Measurements from ENCODE around the gene TEAD2. TPM values are rescaled to one million over a fixed set of nuclear protein-coding genes. Genes with fewer than 3 reads are reported as not detected.

Gene TEAD2
- total and polyA plus RNA-seq, 9 of the 15 experiments (the other 6 are each of a cell fraction or from before 2014, with no cell fraction given): 1.6 to 27.0 (median 13.9) TPM

- no peak for TF ChIP-seq KDM5B (IDR thresholded peaks at IDR 0.05; ENCODE audit: insufficient replicate concordance, low read depth, low read length)
- TF ChIP-seq TFAM (CRISPR knock-in tag; conservative IDR thresholded peaks at IDR 0.05): no peak
- TF ChIP-seq RB1 (IDR thresholded peaks at IDR 0.05; ENCODE audit: low read depth): no peak; the same call in 1 of the 2 replicates
- no peak for TF ChIP-seq KDM2B (CRISPR knock-in tag; IDR thresholded peaks at IDR 0.05)
- TF ChIP-seq ZNF121 (CRISPR knock-in tag; conservative IDR thresholded peaks at IDR 0.05): no peak
- TF ChIP-seq BRF2 (IDR thresholded peaks at IDR 0.05; ENCODE audit: borderline replicate concordance, insufficient read depth, insufficient read length): no peak
- no peak for TF ChIP-seq U2AF1 (optimal IDR thresholded peaks at IDR 0.05; ENCODE audit: low read depth, low read length)
- TF ChIP-seq ZNF583 (CRISPR knock-in tag; IDR thresholded peaks at IDR 0.05): no peak
- no peak for TF ChIP-seq CXXC5 (CRISPR knock-in tag; IDR thresholded peaks at IDR 0.05)
- 0 out of 2 replicates have a peak, but pooled peaks have one; percentile 38 for TF ChIP-seq ZNF592 (IDR thresholded peaks at IDR 0.05)
- TF ChIP-seq SMARCB1 (IDR thresholded peaks at IDR 0.05; ENCODE audit: insufficient read length, low read depth): no peak
- TF ChIP-seq ASH1L (IDR thresholded peaks at IDR 0.05; ENCODE audit: borderline replicate concordance, low read depth, partially characterized antibody): no peak
- no peak for TF ChIP-seq IRF2 (CRISPR knock-in tag; IDR thresholded peaks at IDR 0.05)
- no peak for TF ChIP-seq ZNF140 (CRISPR knock-in tag; IDR thresholded peaks at IDR 0.05)
- TF ChIP-seq TFAP4 (CRISPR knock-in tag; IDR thresholded peaks at IDR 0.05; ENCODE audit: borderline replicate concordance): 0 out of 2 replicates have a peak, but pooled peaks have one; percentile 28
These were observed 14.4 kb downstream of the TEAD2 start (continued) for GRCh38 chr19:49347835-49348234.

All from K562 (cell line).